GM13976 (cell line): ENCODE results near the gene EEFSEC.

Experiments used
- DNase-seq: peaks from one replicate; pipeline ENCODE4 v3.0.0; 2012; ENCODE audit warnings: low spot score
- CTCF ChIP-seq: IDR thresholded peaks from 2 replicates; pipeline ENCODE4 v1.5.1; 2012; ENCODE audit warnings: borderline replicate concordance, mild to moderate bottlenecking; ENCODE audit not compliant: insufficient read depth; ENCODE audit errors: extremely low read depth, missing control alignments, control extremely low read depth
- in situ Hi-C: fragments of 300-500 bp; cut with MboI; formaldehyde crosslinking; loops from one replicate; pipeline ENCODE4 v1.12.0; 2022; ENCODE audit warnings: low sequenced_read_pairs, mixed read lengths, inconsistent platforms; ENCODE audit not compliant: unreplicated experiment

Gene EEFSEC

GRCh38 chr3:128266453-128266852 lies 113.2 kb downstream of the EEFSEC start:
- in situ Hi-C loops, result no loop called here
- no peak for TF ChIP-seq CTCF
- no peak for DNase-seq

GRCh38 chr3:128267541-128267940 lies 114.3 kb downstream of the EEFSEC start:
- no peak for DNase-seq
- TF ChIP-seq CTCF, result no peak
- in situ Hi-C loops, result no loop called here

GRCh38 chr3:128269006-128269775 lies 115.9 kb downstream of the EEFSEC start:
- in situ Hi-C loops, result no loop called here
- DNase-seq, result no peak
- TF ChIP-seq CTCF, result no peak

GRCh38 chr3:128269796-128270195 lies 116.5 kb downstream of the EEFSEC start:
- in situ Hi-C loops, result no loop called here
- no peak for DNase-seq
- no peak for TF ChIP-seq CTCF

- in situ Hi-C loops, result no loop called here
- DNase-seq, result peak; percentile 18
- TF ChIP-seq CTCF, result no peak
These were observed 117.5 kb downstream of the EEFSEC start for GRCh38 chr3:128270559-128271492.

GRCh38 chr3:128271536-128272332 lies 118.5 kb downstream of the EEFSEC start:
- in situ Hi-C loops, result no loop called here
- no peak for DNase-seq
- no peak for TF ChIP-seq CTCF
